Uterus (tissue), 2 donors: ENCODE results near the gene NELL1.

Experiments
- POLR2A ChIP-seq, 2 donors: fragments of 450-650 bp; IDR thresholded peaks; one replicate each; pipeline ENCODE4 v1.6.1; 2016; ENCODE audit warnings: antibody characterized with exemption in 2 of 2, mild to moderate bottlenecking in 1 of 2, moderate library complexity in 1 of 2
- TF ChIP-seq, protein P1 (sequence below), 4 experiments: fragments of 200-600 bp in 2 of 4; fragments of 450-650 bp in 2 of 4; sonication (generic) in 2 of 4; IDR thresholded peaks; one replicate each; pipeline ENCODE4 v1.5.1; 2016 to 2019; ENCODE audit warnings: antibody characterized with exemption in 4 of 4, mild to moderate bottlenecking in 2 of 4, moderate library complexity in 1 of 4

DNA sequence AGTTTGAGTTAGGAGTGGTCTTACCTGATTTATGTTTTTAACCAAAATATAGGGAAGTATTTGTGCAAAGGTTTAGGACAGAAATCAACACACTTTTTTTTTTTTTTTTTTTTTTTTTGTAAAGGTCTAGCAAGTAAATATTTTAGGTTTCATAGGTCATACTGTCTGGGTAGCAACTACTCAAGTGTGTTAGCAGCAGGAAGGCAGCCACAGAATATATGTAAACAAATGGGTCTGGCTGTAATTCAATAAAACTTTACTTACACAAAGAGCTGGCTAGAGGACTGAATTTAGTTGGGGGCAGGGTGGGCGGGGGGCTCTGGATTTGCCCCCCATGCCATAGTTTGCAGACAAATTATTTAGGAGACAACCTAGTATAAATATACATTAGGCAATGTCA, 510.4 kb downstream of the NELL1 start:
- TF ChIP-seq, protein P1, sequence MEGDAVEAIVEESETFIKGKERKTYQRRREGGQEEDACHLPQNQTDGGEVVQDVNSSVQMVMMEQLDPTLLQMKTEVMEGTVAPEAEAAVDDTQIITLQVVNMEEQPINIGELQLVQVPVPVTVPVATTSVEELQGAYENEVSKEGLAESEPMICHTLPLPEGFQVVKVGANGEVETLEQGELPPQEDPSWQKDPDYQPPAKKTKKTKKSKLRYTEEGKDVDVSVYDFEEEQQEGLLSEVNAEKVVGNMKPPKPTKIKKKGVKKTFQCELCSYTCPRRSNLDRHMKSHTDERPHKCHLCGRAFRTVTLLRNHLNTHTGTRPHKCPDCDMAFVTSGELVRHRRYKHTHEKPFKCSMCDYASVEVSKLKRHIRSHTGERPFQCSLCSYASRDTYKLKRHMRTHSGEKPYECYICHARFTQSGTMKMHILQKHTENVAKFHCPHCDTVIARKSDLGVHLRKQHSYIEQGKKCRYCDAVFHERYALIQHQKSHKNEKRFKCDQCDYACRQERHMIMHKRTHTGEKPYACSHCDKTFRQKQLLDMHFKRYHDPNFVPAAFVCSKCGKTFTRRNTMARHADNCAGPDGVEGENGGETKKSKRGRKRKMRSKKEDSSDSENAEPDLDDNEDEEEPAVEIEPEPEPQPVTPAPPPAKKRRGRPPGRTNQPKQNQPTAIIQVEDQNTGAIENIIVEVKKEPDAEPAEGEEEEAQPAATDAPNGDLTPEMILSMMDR (IDR thresholded peaks at IDR 0.05) = no peak
- no peak for TF ChIP-seq POLR2A (IDR thresholded peaks at IDR 0.05)
